IMR-90 (cell line): Measurements from ENCODE around the gene NRIP1. TPM values are rescaled to one million over a fixed set of nuclear protein-coding genes. Genes with fewer than 3 reads are reported as not detected.

Source experiments
- ATAC-seq: fragments of 200-7000 bp; cut with Tn5 transposase; 2 replicates; pipeline ENCODE4 v1.9.1; 2020; ENCODE audit warnings: low read depth, mild to moderate bottlenecking, moderate library complexity
- BruUV-seq: library from RNA; stranded (reverse); fragments of 400-500 nt; replicated peaks from 2 replicates; lab custom pipeline; 2021; lab: Mats Ljungman, UMichigan
- CTCF ChIA-PET: fragments of 300-600 bp; formaldehyde crosslinking; extraction: SDS; loops from one replicate; lab custom pipeline; 2021; ENCODE audit warnings: antibody characterized with exemption; lab: Yijun Ruan, JAX
- POLR2A ChIA-PET: fragments of 300-600 bp; sonication (Branson Sonifier 250); formaldehyde crosslinking; loops from one replicate; lab custom pipeline; 2022; ENCODE audit warnings: antibody characterized with exemption; ENCODE audit not compliant: unreplicated experiment; lab: Charles Lee
- DNase-seq: peaks from one replicate; pipeline ENCODE4 v3.0.0; 2013
- H2AFZ ChIP-seq: replicated peaks from 2 replicates; pipeline ENCODE3; 2013; ENCODE audit warnings: low read length, mild to moderate bottlenecking; ENCODE audit not compliant: poor library complexity
- H2AK5ac ChIP-seq: 2 replicates; pipeline ENCODE4 v1.6.1; 2013; ENCODE audit warnings: low read depth, low read length, inconsistent platforms
- H2AK9ac ChIP-seq: replicated peaks from 2 replicates; pipeline ENCODE3; 2013; ENCODE audit warnings: mild to moderate bottlenecking, low read depth, low read length, moderate library complexity; ENCODE audit not compliant: poor library complexity
- H2BK120ac ChIP-seq: 2 replicates; pipeline ENCODE4 v1.6.1; 2013; ENCODE audit warnings: low read depth, low read length, inconsistent platforms
- H2BK15ac ChIP-seq: 3 replicates; pipeline ENCODE4 v1.6.1; 2013; ENCODE audit warnings: low read depth, low read length, inconsistent platforms
- H2BK20ac ChIP-seq: 2 replicates; pipeline ENCODE4 v1.6.1; 2013; ENCODE audit warnings: low read depth, mild to moderate bottlenecking, inconsistent platforms, low read length, moderate library complexity
- H2BK5ac ChIP-seq: 2 replicates; pipeline ENCODE4 v1.6.1; 2013; ENCODE audit warnings: mild to moderate bottlenecking, low read depth, low read length, inconsistent platforms; ENCODE audit not compliant: poor library complexity, severe bottlenecking
- H3K14ac ChIP-seq: replicated peaks from 2 replicates; pipeline ENCODE4 v1.6.1; 2013; ENCODE audit warnings: low read depth, low read length, inconsistent platforms
- H3K18ac ChIP-seq: 2 replicates; pipeline ENCODE4 v1.6.1; 2013; ENCODE audit warnings: low read depth, low read length, control low read depth
- H3K23ac ChIP-seq: 2 replicates; pipeline ENCODE4 v1.6.1; 2013; ENCODE audit warnings: low read depth, low read length, inconsistent platforms
- H3K27ac ChIP-seq: 2 replicates; pipeline ENCODE4 v1.5.1; 2013; ENCODE audit warnings: mild to moderate bottlenecking, control low read depth, low read length; ENCODE audit not compliant: insufficient read depth
- H3K27me3 ChIP-seq: 2 replicates; pipeline ENCODE4 v1.6.1; 2013; ENCODE audit warnings: low read length; ENCODE audit not compliant: control insufficient read depth, insufficient read depth
- H3K36me3 ChIP-seq: 2 replicates; pipeline ENCODE4 v1.6.1; 2013; ENCODE audit warnings: low read length, mixed read lengths; ENCODE audit not compliant: control insufficient read depth, insufficient read depth
- H3K4ac ChIP-seq: 2 replicates; pipeline ENCODE4 v1.6.1; 2013; ENCODE audit warnings: low read depth, low read length, inconsistent platforms
- H3K4me1 ChIP-seq: 2 replicates; pipeline ENCODE4 v1.6.1; 2013; ENCODE audit warnings: low read length, mixed read lengths; ENCODE audit not compliant: control insufficient read depth, insufficient read depth
- H3K4me2 ChIP-seq: 2 replicates; pipeline ENCODE4 v1.6.1; 2013; ENCODE audit warnings: low read depth, mild to moderate bottlenecking, control low read depth, low read length, moderate library complexity
- H3K4me3 ChIP-seq: 2 replicates; pipeline ENCODE4 v1.5.1; 2013; ENCODE audit warnings: low read depth, mild to moderate bottlenecking, control low read depth, low read length, moderate library complexity; ENCODE audit not compliant: insufficient read depth
- H3K56ac ChIP-seq: 2 replicates; pipeline ENCODE4 v1.6.1; 2013; ENCODE audit warnings: low read length, inconsistent platforms; ENCODE audit not compliant: insufficient read depth; ENCODE audit errors: extremely low read depth
- H3K79me1 ChIP-seq, 2 experiments: 2 replicates each; pipeline ENCODE4 v1.6.1; 2013; ENCODE audit warnings: low read length in 2 of 2, inconsistent platforms in 1 of 2, low read depth in 1 of 2
- H3K9ac ChIP-seq: 2 replicates; pipeline ENCODE4 v1.6.1; 2013; ENCODE audit warnings: low read depth, low read length, control low read depth
- H3K9me1 ChIP-seq: 2 replicates; pipeline ENCODE4 v1.6.1; 2013; ENCODE audit warnings: low read length, inconsistent platforms; ENCODE audit not compliant: insufficient read depth
- H3K9me3 ChIP-seq: 2 replicates; pipeline ENCODE4 v1.6.1; 2013; ENCODE audit warnings: low read length; ENCODE audit not compliant: control insufficient read depth, insufficient read depth
- H4K20me1 ChIP-seq: 2 replicates; pipeline ENCODE4 v1.6.1; 2013; ENCODE audit warnings: low read length, inconsistent platforms; ENCODE audit not compliant: insufficient read depth
- H4K5ac ChIP-seq: 2 replicates; pipeline ENCODE4 v1.6.1; 2013; ENCODE audit warnings: mild to moderate bottlenecking, low read depth, low read length, control low read depth
- H4K8ac ChIP-seq, 2 experiments: 2 replicates each; pipeline ENCODE4 v1.6.1; 2013; ENCODE audit warnings: low read depth in 2 of 2, low read length in 2 of 2, control low read depth in 1 of 2, inconsistent platforms in 1 of 2
- H4K91ac ChIP-seq: 2 replicates; pipeline ENCODE4 v1.6.1; 2013; ENCODE audit warnings: low read depth, low read length, inconsistent platforms; ENCODE audit not compliant: insufficient read depth
- MXI1 ChIP-seq: IDR thresholded peaks from 2 replicates; pipeline ENCODE4 v1.6.1; 2012; ENCODE audit warnings: low read depth, mild to moderate bottlenecking, low read length, moderate library complexity, borderline replicate concordance
- WGBS, 2 experiments: methylation state at CpG; one replicate each; pipeline versions ENCODE4 v1.1.5 to v1.1.7; 2013; ENCODE audit warnings: missing lambda C conversion rate in 2 of 2; ENCODE audit not compliant: insufficient read length in 1 of 2; ENCODE audit errors: extremely low coverage in 2 of 2; 5-methylcytosine and 5-hydroxymethylcytosine counted together
- dilution Hi-C: fragments of 300-500 bp; cut with HindIII; formaldehyde crosslinking; loops from one replicate; pipeline ENCODE4 v1.14.3; 2018; ENCODE audit warnings: low sequenced_read_pairs; ENCODE audit not compliant: unreplicated experiment
- in situ Hi-C: fragments of 300-500 bp; cut with MboI; formaldehyde crosslinking; loops from 3 replicates; pipeline ENCODE4 v1.14.3; 2019; ENCODE audit warnings: low sequenced_read_pairs, inconsistent platforms, mixed read lengths
- intact Hi-C: fragments of 100-400 bp; cut with micrococcal nuclease; formaldehyde crosslinking; loops from 2 replicates; pipeline ENCODE4 v1.10.0; 2022
- polyA plus RNA-seq, 3 experiments: library from polyadenylated mRNA; depleted of rRNA; stranded (reverse); fragments of >200 nt; gene quantifications; 2 replicates each; pipeline ENCODE4 v1.2.3, GENCODE V29; 2012; ENCODE audit warnings: low replicate concordance in 1 of 3
- total RNA-seq: library from RNA; depleted of rRNA; stranded (reverse); fragments of >200 nt; gene quantifications from 2 replicates; pipeline ENCODE4 v1.2.3, GENCODE V29; 2012
- TF ChIP-seq, protein P1 (sequence below): fragments of 150-350 bp; IDR thresholded peaks from 2 replicates; pipeline ENCODE4 v1.6.1; 2017; ENCODE audit warnings: mild to moderate bottlenecking, antibody characterized with exemption, low read length, low read depth

The NRIP1 gene
- total and polyA plus RNA-seq, 2 of the 4 experiments (the other 2 are of a cell fraction) = 9.6 to 73.8 TPM

DNA sequence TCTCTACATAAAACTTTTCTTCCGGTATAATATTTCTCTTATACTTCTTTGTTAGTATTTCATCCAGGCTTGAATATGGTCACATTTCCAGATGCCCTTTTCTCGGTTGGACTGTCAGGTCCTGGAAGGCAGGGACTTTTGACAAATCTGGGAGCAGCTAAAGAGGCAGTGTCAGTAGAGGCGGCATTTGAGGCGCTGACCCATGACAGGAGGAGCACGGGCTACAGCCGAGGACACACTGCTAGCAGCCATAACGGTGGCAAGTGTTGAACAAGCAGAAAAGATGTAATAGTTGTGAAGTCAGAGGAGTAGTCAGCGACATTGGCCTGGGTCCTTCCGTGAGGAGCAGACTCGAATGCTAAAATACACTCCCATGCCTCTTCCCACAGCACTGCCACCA lies 14.5 kb upstream of the NRIP1 start:
- no peaks in the 10 kb centered on the region for H3K9me3 ChIP-seq
- H2AK9ac ChIP-seq = no peak overlapping the region
- H4K8ac ChIP-seq = no peak overlapping the region
- H3K4ac ChIP-seq = no peak overlapping the region
- no peaks in the 10 kb centered on the region for H3K9me1 ChIP-seq
- no peak overlapping the region for H4K91ac ChIP-seq
- no peaks in the 10 kb centered on the region for H3K36me3 ChIP-seq
- ChIA-PET POLR2A (no interaction called here), CTCF (no interaction called here)
- ATAC-seq (no peak), DNase-seq (no peak)
- H3K23ac ChIP-seq = no peak overlapping the region
- in situ Hi-C loops = loop anchor here (25.0 kb wide), 1 partner anchor 692 kb away; the partner anchor contains the start of gene HSPA13
- TF ChIP-seq, protein P1, sequence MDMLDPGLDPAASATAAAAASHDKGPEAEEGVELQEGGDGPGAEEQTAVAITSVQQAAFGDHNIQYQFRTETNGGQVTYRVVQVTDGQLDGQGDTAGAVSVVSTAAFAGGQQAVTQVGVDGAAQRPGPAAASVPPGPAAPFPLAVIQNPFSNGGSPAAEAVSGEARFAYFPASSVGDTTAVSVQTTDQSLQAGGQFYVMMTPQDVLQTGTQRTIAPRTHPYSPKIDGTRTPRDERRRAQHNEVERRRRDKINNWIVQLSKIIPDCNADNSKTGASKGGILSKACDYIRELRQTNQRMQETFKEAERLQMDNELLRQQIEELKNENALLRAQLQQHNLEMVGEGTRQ = no peak
- no peak for TF ChIP-seq MXI1
- H3K27ac ChIP-seq = no peak overlapping the region
- intact Hi-C loops = no loop called here
- no peak overlapping the region for H4K5ac ChIP-seq
- H3K18ac ChIP-seq = no peak overlapping the region
- no TSS peak for BruUV-seq
- no peak overlapping the region for H3K4me3 ChIP-seq
- no peak overlapping the region for H3K56ac ChIP-seq
- no peaks in the 10 kb centered on the region for H3K4me1 ChIP-seq
- H2BK20ac ChIP-seq = no peak overlapping the region
- H3K79me1 ChIP-seq = no peaks in the 10 kb centered on the region
- no peak overlapping the region for H2BK5ac ChIP-seq
- no peak overlapping the region for H2BK15ac ChIP-seq
- H2AK5ac ChIP-seq = no peak overlapping the region
- WGBS, 2 experiments = 80% methylated on average over 1 of the region's 10 CpGs; no CpG with 5 or more reads in 1 of the 2 experiments
- no peak overlapping the region for H3K4me2 ChIP-seq
- peaks cover 2% of the 10 kb centered on the region; the same call in 1 of the 2 replicates for H3K27me3 ChIP-seq
- dilution Hi-C loops = no loop called here
- H2BK120ac ChIP-seq = no peak overlapping the region
- no peak overlapping the region for H3K14ac ChIP-seq
- H4K20me1 ChIP-seq = no peaks in the 10 kb centered on the region
- no peak overlapping the region for H3K9ac ChIP-seq
- no peak overlapping the region for H2AFZ ChIP-seq
